Measurements from ENCODE around the gene TCP1.
"Not testable (repeated sequence)": the region's sequence is repeated elsewhere in the genome, so short reads cannot be mapped to it uniquely, and the experiment has no call there.

TCP1 gene

DNA sequence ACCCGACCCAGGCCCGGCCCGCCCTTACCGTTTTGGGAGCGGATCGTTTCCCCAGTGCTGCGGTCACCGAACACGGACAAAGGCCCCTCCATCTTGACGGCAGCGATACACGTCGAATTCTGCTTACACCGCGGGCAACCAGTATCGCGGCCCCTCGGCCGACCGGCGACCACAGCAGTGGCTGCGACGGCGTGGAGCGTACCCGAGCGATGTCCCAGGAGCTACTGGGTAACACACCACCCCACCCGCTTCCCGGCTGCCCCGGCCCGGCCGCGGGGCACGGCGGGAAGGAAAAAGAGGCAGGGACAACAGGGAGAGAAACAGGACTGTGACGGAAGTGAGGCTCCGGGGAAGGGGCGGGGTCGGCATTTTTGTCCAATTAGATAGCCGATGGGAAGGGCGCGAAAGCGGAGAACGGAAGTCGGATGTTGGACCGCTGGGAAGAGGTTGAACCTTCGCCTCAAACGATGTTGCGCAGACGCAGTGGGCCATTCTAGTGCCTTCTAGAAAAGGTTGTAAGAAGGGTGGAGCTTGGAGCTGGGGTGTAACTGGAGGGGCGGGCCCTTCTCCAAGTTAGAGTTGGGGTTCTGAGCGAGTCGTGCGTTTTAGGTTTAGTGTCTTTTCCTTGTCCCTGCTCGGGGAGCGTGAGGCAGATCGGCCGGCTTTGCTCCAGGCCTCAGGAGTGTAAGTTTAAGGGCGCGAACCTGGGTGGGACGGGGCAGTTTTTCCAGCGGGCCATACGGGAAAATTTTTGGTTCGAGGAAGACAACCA is at the start of gene TCP1:
Gene TCP1 (minus strand): TSS at position 226 of the 772 bp plus-strand sequence. CDS start 134 bp downstream, at position 92.
- DNase-seq (ENCODE audit: low read depth): peak; percentile 98

DNA sequence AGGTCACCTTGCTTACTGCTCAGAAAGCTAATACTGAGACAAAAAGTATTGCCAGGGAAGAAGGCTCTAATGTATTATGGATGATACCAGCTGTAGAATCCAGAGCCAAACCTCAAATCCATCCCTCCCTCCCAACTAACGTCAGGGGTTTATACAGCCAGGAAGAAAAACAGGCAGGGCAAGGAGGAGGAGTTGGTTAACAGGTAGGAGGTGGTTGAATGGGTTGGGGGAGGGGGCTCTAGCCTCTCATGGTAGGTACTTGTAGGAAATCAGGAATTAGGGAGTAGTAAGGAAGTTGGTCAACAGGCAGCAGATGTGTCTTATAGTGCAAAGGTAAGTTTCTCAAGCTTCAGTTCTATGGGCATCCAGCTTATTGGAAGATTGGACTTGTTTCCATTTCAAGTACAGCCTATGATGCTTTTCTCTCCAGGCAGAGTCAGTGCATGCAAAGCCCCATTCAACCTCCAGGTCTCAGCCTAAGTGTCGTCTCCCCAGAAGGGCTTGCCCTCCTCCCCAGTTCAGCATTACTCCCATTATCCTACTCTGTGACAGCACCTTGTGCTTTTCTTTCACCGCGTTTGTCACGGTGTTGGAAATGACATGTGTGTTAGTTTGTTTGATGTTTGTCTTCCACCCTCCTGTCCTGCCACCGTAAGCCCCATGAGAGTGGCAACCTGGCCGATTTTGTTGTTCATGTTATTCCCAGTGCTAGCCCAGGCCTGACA is 48.8 kb upstream of the TCP1 start:
- DNase-seq (ENCODE audit: low read depth): no peak

DNA sequence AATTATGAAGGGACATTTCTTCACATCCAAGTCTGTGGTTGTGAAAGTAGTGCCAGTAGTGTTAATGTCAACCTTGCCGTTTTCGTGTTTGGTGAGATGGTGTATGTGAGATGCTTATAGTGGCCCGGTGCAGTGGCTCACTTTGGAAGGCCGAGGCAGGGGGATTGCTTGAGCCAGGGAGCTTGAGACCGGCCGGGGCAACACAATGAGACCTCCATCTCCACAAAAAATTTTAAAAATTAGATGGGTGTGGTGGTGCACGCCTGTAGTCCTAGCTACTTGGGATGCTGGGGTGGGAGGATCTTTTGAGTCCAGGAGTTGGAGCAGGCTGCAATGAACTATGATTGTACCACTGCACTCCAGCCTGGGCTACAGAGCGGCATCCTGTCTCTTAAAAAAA is 48.1 kb upstream of the TCP1 start:
- no peak for DNase-seq (ENCODE audit: low read depth)

DNA sequence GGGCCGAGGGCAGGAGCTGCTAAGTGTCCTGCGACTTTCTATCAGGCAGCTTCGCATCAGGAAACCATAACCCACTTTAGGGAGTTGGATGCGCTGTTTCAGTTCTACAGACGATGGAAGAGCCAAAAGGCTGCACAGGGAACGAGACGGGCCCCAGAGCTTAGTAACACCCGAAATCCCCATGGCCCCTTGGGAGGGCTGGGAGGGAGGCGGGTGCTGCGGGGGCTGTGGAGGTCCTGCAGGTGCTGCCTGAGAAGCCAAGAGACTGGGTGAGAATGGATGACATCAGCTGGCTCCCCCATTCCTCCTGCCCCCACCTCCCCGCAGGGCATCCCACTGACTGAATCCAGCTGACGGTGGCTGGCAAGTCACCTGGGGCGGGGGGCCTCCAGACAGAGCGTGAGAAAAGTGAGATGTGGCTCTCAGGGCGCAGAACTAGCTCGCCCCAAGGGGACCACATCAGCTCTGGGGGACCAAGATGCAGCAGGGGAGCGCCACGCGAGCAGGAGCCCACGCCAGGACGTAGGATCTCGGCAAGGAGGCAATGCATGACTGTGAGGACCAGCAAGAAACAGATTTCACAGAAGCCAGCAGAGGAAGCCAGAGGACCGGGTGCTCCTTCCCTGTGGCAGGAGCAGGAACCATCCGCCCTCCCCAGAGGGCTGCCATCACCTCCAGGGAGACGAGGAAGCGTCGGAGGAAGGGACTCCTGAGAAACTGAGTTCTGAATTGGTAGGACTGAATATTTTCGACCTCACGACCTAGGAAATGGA is 47.5 kb upstream of the TCP1 start:
- no peak for DNase-seq (ENCODE audit: low read depth)

DNA sequence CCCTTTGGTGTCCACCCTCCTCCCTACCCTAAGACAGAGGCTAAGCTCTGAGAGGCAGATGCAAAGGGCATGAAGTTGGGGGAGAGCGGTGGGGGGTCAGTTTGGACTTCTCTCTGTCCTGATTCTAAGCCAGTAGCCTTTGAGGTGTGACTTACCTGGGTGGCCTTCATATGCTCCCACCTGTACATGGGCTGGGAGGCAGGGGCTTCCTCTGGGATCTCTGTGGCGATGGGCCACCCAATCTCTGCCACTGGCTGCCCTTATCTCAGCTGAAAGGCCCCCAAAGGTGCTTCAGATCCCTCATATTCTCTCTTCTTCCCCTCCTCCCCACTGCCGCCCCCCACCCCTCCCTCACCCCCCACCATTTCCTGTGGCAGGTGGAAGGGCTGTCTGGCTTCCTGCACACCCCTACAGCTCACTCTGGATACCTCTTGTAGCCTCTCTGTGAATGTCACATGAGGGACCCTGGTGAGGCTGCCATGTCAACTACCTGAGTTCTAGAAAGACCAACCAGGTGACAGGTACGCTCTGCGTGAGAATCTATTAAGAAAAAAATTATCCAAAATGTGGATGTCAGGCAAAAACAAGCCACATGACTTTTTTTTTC is 44.7 kb upstream of the TCP1 start:
- DNase-seq (ENCODE audit: low read depth): no peak

DNA sequence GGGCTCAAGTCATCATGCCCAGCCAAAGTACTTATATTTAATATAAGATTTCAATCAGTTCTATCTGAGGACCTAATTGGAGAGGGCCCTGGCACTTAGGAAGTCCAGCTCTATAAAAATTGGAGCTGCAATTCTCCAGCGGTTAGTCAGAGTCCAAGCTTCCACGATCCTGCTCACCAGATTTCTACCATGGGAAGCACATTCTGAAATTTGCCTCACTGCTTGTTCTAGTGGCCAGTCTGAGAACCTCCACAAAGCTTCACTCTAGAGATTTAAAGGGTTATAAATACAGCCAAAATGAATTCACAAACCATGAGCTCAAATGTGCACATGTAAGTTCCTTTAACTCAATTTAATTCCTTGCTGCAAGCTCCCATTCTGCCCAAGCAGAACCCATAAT is 44.2 kb upstream of the TCP1 start:
- DNase-seq (ENCODE audit: low read depth): no peak

DNA sequence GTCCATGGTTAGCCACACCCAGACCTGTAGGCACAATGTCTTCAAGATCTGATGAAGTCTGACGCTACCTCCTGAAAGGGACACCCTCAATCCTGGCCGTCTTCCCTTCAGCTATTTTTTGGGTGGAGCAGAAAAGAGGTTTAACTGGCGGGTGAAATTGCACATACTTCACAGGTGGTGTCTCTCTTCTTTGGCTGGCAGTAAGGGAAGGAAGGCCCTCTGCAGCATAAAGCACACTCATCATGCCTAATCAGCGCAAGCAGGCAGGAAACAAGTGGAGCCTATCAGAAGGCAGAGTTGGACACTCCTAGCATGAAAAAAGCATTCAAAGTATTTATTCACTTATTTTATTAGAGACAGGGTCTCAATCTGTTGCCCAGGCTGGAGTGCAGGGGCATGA is 43.5 kb upstream of the TCP1 start:
- DNase-seq (ENCODE audit: low read depth): no peak

DNA sequence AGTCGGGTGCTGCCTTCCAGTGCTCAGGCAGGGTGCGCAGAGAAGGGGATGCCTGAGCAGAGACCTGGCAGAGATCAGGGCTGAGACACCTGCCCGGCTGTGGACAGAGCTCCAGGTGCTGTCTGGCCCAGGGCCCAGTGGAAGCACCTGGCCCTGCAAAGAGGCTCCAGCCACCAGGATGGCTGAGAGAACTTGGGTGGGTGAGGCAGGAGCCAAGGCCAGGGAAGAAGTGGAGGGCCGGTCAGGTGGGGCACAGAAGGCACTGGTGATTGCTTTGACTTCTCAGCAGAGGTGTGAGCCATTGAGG is 41.9 kb upstream of the TCP1 start:
- no peak for DNase-seq (ENCODE audit: low read depth)

DNA sequence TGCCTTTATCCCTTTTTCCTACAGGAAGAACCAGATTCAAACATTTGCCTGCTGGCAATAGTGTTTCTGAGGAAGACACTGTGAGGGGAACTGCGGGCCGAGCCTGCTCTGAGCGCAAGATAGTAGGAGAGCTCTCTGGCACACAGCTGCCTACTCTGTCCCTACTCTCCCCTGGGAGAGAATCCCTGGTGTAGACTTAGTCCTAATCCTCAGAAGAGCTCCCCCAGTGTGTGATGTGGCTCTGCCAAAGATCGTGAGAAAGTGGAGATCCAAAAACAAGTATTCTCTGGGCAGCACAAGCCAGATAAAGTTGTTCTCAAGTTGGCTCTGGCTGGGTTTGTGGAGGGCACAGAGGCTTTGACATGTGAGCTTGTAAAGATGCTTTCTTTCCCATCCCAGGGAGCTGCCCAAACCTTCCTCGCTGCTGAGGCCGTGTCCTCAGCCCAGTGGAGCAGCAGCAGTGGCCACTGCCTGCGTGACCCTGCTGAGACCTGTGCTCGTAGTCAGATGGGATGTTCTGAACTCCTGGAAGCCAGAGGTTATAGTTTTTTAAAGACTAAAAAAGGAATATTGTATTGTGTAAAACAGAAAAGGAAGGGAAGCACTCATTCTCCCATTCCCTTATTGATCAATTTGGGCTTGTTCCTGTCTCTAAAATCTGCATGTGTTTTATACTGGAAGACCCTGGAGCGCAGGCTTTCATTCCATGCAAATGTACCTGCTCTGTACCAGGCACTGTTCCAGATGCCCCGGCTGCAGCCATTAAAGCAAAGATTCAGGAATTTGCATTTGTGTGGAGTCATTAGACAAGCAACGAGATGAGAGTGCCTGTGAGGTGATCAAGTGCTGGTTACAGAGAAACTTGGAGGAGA is 41.3 kb upstream of the TCP1 start:
- DNase-seq (ENCODE audit: low read depth): no peak

DNA sequence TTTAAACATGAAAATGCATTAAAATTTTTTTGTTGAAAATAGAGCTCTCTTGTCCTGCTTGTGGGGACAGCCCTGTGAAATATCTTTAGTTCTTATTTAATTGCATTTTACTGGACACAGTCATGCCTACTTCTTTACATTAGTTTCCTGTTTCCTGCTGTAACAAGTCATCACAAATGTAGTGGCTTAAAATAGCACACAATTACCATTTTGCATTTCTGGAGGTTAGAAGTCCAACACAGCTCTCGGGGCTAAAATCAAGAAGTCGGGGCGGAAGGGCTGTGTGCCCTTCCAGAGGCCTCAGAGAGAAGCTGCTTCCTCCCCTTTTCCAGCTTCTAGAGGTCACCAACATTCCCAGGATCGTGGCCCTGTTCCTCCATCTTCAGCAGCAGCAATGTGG is 40.1 kb upstream of the TCP1 start:
- no peak for DNase-seq (ENCODE audit: low read depth)

DNA sequence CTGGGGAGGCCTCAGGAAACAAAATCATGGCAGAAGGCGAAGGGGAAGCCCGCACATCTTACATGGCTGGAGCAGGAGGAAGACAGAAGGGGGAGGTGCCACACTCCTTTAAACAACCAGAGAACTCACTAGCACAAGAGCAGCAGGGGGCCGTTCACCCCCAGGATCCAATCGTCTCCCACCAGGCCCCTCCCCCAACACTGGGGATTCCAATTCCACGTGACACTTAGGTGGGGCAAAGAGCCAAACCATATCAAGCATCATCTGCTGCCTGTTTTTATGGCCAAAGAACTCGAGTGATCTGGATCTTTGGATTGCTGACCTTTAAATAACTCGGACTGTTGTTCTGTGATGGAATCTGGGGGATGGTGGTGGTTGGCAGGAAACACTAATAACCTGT is 38.7 kb upstream of the TCP1 start:
- DNase-seq (ENCODE audit: low read depth): no peak

DNA sequence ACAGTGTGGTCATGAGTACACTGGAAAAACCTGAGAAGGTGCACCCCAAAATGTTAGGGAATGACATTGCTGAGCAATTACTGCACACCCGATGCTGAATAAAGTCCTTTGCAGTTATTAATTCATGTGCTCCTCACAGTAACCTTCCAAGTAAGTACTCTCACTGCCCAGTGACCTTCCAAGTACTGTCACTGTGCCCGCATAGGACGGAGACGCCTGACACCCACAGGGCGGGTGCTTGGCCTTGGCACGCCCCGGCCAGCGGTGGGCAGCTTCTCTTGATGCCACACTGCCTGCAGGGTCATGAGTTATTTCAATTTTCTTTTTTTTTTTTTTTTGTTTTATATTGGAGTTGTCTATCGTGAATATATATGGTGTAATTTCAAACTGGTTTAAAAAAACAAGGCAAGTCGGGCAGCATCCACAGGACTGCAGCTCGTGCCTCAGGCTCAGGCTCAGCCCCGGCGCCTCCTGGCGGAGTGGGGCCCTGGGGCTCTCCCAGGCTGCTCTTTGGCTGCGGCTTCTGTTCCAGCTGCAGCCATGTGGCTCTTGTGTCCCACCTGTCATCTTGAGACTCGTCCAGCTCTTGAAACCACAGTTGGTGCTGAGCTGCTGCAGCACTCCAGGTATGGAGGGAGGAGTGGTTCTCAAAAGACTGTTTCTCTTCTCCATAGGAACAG is 37.7 kb upstream of the TCP1 start:
- DNase-seq (ENCODE audit: low read depth): no peak

DNA sequence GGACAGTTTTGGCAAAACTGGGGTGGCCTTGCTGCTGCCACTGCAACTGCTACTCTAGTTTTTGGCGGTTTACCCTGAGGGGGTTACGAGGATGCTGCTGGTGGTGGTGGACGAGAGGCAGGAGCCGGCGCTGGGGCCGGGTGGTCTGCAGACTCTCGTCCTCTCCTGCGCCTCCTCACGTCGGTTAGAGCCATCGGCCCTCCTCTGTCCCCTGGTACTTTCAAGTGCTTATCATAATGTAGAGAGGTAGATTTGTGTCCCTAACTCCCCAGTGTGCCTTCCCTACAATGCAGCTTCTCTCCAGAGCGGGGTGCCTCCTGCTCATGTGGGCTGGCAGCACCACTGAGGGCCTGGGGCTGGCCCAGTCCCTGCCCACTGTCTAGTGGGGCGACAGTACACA is 36.6 kb upstream of the TCP1 start:
- no peak for DNase-seq (ENCODE audit: low read depth)

DNA sequence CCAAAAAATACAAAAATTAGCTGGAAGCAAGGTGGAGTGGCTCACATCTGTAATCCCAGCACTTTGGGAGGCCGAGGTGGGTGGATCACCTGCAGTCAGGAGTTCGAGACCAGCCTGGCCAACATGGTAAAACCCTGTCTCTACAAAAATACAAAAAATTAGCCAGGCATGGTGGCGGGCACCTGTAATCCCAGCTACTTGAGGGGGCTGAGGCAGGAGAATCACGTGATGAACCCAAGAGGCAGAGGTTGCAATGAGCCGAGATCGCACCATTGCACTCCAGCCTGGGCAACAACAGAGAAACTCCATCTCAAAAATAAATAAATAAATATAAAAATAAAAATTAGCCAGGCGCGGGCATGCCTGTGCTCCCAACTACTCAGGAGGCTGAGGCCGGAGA is 35.3 kb upstream of the TCP1 start:
- not testable (repeated sequence) for DNase-seq (ENCODE audit: low read depth)

DNA sequence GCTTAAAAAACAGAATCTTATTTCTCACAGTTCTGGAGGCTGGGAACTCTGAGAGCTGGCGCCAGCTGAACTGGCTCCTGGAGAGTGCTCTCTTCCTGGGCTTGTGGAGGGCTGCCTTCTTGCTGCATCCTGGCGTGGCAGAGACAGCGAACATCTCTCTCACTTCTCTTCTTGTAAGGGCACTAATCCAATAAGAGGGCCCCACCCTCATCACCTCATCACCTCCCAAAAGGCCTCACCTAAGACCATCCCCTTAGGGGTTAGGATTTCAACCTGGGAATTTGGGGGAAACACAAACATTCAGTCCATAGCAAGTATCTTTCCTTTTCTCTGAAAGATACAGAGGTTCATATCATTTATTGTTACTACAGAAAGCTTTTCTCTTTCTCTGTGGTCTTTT is 34.6 kb upstream of the TCP1 start:
- DNase-seq (ENCODE audit: low read depth): no peak

DNA sequence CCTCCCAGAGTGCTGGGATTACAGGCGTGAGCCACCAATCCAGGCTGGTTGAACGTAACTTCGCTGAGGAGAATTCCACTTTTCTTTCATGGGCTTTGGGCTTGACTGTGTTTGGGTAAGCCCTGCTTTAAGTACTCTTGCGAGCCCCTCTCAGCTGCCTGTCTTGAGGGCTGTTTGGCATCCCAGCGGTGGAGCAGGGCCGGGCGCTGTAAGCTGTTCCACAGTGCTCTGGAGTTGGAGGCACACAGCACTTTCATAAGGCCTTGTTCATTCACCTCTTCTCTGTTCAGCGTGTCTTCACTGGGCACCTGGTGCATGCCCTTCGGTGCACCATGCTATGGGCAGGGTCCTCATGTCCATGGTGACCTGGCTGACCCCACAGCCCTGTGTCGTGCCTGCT is 32.3 kb upstream of the TCP1 start:
- DNase-seq (ENCODE audit: low read depth): no peak

DNA sequence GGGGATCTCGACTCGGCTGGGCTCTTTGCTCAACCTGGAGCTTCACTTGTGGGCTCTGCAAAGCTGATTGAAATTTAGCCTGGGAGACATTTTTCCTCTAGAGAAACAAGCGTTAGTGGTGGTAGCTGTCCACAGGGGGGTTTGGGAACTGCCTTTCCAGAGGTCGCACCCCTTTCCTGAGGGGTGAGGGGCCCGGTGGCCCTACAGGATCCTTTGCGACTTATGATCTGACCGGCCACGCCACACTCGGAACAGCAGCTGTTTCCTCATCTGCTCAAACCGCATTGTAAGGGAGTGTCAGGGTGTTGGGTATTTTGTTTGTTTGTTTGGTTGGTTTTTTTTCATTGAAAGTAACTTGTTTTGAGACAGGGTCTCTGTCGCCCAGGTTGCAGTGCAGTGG is 31.7 kb upstream of the TCP1 start:
- DNase-seq (ENCODE audit: low read depth): no peak

DNA sequence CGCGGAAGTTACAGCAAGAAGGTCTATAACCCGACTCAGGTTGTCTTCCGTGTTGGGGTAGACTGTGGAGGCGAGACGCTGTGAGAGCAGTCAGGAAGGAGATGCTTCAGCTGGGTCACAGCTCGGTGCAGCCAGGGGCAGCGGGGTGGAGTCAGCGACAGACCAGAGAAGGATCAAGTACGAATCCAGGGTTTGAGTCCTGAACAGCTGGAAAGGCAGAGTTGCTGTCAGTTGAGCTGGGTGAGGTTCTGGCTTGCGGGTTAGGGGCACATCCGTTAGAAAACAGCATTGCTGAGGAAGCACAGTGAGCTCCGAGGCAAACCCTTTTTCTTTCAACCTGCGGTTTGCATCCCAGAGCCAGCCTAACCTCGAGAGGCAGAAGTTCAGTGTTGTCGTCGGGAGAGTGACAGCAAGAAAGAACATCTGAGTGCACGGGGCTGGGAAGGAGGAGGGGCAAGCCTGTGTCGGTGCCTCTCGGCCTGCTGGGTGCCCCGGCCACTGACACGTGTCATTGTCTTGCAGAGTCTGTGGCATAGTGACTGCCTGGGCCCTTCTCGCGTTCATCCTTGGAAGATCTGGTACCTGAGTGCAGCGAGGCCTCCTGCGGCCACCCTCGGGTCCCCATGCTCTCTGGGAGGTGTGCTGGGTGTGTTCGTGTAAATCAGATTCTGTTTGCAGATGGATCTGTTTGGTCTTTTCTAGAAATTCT is 30.7 kb upstream of the TCP1 start:
- DNase-seq (ENCODE audit: low read depth): peak; percentile 10

DNA sequence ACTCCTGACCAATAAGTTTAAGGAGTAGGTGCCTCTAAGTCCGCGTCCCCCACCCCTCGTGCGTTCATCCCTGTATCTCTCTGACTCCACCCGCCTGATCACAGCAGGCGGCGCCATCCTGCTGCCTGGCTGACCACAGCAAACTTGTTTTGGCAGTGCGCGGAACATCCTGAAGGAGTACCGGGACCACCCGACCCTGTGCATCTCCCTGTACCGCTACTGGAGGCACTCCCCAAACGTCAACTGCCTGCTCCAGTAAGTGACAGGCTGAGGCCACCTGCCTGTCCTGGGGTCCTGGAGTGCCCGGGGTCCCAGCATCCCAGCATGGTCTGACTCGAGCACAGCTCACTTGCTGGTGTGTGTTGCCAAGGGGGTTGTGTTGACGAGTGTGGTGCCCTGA is 29.7 kb upstream of the TCP1 start:
- no peak for DNase-seq (ENCODE audit: low read depth)

DNA sequence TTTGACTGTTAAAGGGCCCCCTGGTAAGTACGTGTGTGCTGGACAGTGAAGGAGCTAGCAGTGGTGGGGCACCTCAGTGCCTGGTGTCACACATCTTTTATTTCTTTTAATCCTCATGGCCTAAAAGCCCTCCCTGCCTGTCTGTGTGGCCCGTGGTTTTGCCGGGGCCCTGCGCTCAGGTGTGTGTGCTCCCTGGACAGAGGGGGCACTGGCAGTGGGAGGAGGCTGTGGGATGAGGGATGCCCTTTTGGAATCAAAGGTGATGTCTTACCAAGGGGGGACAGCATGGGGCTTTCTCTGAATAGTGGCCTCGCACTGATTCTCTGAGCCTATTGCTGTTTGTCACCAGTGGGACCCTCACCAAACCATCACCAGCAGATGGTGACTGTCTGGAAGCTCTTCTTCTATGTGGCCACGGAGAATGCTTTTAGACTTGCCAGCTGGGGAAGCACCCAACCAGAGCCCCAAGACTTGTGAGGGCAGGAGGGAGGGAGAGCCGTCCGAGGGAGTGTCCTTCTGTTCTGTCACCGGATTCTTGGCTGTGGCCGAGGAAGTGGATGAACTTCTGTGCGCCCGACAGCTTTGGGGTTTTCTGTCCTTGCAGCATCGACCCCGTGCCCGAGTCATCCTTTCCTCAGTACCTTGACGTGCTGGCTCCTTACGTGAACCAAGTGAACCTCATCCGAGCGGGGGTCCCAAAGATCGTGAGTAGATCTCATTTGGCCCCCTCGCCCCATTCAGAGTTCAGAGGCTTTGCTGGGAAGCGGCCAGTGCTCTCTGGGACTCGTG is 28.7 kb upstream of the TCP1 start:
- DNase-seq (ENCODE audit: low read depth): no peak

Data from activated T-cell treated with anti-CD3 and anti-CD28 coated beads for 48 hours (primary cell).